Stimulated activated CD8-positive, alpha-beta memory T cell treated with anti-CD3 and anti-CD28 coated beads, Interleukin-2, amount 100 ng/mL, for 48 hours (primary cell): Measurements from ENCODE around the gene MROH9.

Experiments used
- DNase-seq, 2 donors: peaks; one replicate each; pipeline ENCODE4 v3.0.0-alpha.2; 2020; ENCODE audit warnings: low read depth in 2 of 2

MROH9 gene

DNA sequence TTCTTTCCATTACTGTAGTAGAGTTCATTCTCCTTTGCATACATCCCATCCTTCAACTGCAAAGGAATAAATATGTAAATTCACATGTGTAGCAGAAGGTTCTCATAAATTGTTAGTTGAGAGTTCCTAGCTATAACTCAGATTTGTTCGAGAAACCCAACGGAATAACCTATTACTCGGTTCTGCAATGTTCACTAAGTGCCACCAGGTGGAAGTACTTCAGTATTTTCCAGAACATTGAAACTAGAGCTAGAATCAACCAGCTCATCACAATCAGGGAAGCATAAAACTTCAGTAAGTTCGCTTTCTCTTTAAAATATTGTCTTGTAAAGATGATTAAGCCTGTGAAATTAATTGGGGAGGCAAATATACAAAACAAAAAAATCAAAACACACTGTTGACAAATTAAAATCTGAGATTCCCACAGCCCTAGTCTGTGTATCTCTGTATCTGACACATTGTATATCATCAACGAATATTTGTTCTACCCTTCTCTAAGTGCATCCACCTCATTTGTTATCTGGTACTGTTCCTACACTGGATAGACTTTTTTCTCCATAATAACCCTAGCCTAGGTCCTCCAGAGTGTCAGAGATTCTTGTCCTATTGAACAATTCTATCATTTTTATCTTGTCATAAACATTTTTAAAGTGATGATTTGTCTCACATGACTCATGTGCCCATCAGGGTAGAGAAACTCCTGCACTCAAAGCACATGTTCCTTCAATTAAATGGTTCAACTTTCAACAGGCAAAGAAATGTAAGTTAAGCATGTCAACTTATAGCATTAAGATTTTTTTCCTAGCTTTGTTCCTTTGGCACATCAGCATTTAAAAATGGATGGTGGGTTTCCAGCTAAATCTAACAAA is 31.9 kb downstream of the MROH9 start:
- no peak for DNase-seq

DNA sequence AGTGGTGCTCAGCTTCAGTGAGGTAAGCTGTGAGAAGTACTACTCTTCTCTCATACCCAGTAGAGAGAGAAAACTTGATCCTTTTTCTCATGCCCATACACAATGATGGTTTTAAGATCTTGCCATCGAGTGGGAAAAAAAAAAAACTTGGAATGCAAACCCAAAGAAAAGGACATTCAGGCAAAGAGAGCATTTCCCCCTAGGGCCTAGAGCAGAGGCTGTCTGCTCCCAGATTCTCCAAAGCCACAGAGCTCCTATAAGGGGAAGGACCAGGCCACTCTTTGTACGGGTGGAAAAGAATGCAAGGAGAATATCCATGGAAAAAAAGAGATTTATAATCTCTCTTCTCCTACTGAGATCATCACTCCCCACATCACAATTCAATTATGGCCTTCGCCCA is 34.9 kb downstream of the MROH9 start:
- no peak for DNase-seq

DNA sequence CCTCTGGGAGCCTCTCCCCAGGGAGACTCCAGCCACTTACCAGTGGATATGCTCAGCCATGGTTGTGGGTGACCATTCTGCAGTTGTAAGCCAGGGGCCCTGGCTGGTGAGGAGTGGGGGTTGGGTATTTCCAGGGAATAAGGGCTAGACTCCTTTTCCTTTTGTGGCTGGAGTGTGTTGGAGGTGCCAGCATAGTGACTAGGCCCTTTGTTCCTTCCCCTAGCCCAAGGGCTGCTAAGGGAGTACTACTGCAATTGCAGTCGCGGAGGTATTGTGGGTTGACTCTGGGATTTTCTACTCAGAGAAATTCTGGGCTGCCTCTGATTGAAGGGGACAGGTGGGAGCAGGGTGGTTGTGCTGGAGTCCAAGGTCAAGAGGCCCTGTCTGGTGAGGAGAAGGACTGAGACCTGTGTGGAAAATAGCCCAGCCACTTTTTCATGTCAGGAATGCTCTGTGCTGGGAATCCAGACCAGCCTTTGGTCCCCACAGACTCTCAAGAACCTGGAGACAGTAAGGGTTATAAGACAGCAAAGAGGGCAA is 43.1 kb downstream of the MROH9 start:
- no peak for DNase-seq

DNA sequence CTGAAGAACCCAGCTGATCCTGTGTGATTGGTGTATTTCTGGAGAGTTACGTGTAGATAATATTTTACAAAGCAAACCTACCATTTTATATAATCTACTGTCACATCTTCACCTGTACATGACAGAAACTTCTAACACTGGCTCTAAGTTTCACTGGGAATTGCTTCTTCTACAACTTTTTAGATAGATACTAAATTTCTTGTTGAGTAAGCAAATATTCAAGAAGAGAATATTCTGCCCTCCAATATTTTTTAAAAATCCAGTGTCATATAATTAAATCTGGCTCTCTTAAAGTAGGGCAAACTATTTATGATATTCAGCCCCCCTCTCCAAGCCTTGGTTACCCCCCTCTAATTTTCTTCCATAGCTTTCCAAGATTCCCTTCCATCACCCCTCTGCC is 50.1 kb downstream of the MROH9 start:
- no peak for DNase-seq

DNA sequence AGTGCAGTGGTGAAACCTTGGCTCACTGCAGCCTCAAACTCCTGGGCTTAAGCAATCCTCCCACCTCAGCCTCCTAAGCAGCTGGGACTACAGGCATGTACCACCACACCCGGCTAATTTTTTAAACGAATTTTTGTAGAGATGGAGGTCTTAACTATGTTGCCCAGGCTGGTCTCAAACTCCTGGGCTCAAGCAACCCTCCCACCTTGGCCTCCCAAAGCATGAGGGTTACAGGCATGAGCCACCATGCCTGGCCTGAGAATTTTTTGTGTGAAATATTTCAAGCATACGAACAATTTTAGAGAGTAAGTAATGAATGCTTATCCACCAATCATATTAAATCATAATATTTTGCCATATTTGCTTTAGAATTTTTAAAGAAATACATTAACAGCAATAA is 51.6 kb downstream of the MROH9 start:
- no peak for DNase-seq

DNA sequence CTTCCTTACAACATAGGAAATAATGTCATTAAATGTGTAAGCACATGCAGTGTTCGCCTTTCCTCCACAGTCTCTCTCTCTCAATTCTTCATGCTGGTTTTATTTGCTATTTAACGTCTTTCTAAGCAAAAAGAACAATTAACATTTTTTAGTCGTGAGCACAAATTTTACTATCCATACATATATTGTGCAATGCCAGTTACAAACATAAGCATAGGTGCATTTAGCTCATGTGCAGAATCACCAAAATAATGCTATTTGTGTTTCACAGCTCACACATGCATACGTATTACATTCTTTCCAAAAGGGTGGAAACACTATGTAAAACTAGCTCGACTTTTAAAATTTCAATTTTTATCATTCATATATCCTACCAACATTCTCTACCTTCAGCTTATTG is 52.1 kb downstream of the MROH9 start:
- DNase-seq: no peak

DNA sequence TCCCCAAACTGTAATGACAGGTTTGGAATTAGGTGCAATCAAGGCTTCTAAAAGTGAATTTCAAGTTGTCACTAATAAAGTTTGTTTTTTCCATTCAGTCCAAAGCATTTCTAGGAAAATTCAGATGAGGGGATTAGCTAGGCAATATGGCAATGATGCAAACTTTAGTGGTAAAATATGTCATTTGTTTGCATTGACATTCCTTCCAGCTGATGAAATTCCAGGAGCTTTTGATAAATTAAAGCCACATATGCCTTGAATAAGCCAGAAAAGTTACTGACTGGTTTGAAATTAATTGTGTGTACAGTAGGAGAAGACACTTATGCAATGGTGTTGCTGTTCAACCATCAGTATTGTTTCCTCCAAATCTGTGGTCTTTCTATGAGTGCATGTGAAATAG is 57.8 kb downstream of the MROH9 start:
- no peak for DNase-seq

DNA sequence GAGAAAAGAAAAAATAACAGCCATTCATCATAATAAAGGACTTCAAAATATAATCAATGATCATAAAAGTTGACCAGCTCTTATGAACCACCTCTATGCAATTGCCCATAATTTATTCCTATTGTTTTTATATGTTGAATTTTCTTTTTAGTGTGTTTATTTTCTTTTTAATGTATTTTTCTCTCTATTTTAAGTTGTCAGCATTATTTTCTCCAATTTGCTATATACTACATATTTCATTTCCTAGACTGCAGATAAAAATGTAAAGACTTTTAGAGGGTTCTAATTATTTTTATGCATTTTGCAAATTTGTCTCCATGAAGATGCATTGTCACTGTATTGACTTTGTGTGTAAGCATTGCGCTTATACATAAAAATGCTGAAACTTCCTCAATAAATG is 58.4 kb downstream of the MROH9 start:
- no peak for DNase-seq

DNA sequence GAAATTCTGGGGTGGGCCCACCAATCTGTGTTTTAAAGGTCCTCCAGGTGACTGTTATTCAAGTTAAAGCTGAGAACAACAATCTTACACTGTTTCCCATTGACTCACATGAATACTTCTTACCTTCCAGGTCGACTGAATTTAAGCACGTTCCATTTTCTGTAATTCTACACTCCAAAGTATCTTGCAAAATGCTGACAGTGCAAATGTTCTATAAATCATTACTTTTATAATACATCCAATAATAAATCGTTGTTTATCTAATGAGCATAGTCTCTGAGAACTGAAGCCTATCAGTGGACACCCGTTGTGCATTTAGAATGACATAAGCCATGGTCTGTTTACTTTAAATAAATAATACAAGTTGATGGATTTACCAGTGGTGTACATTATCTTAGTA is 79.5 kb downstream of the MROH9 start:
- DNase-seq: no peak

DNA sequence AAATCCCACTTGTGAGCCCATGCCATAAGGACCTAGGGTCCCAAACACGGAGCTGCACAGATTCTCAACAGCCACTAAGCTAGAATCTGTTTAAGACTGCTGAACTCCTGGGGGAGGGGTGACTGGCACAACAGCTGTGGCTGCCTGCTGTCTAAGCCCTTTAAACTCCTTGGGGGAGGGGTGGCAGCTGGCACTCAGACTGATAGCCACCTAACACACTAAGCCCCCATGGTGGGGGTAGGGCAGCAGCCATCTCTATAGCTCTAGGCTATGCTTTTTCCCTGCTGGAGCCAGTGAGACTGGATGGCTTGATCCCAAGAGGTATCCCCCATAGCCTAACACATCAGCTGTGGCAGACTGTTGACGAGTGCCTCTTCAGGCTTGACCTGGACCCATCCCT is 82.1 kb downstream of the MROH9 start:
- no peak for DNase-seq

DNA sequence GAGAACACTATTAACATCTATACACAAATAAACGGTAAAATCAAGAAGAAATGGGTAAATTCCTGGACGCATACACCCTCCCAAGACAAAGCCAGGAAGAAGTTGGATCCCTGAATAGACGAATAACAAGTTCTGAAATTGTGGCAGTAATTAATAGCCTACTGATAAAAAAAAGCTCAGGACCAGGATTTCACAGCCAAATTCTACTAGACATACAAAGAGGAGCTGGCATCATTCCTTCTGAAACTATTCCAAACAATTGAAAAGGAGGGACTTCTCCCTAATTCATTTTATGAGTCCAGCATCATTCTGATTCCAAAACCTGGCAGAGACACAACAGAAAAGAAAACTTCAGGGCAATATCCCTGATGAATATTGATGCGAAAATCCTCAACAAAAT is 84.6 kb downstream of the MROH9 start:
- no peak for DNase-seq

DNA sequence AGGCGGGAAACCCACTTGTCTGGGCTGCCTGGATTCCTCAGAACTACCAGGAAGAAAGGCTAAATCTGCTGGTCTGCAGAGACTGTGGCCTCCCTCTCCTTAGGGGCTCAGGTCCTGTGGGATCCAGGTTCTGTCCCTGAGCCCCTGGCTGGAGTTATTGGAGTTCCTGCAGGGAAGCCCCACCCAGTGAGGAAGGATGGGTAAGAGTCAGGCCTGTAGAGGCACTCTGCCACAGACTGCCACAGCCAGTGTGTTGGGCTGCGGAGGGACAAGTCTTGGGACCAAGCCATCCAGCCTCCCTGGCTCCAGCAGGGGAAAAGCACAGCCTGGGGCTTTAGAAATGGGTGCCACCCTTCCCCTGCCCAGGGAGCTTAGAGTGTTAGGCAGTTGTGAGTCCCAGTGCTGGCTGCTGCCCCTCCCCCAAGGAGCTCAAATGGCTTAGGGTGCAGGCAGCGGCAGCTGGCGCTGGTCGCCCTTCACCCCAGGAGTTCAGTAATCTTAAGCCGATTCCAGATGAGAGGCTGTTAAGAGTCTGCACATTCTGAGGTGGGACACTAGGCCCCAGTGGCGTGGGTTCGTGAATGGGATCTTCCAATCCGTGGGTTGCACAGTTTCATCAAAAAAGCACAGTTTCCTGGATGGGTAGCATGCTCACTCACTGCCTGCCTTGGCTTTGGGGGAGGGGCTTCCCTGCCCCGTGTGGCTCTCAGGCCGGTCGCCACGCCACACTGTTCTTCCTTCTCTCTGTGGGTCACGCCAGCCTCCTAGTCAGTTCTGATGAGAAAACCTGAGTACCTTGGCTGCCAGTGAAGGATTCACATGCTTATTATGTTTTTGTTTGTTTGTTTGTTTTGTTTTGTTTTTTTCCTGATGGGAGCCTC is 97.7 kb downstream of the MROH9 start:
- no peak for DNase-seq

DNA sequence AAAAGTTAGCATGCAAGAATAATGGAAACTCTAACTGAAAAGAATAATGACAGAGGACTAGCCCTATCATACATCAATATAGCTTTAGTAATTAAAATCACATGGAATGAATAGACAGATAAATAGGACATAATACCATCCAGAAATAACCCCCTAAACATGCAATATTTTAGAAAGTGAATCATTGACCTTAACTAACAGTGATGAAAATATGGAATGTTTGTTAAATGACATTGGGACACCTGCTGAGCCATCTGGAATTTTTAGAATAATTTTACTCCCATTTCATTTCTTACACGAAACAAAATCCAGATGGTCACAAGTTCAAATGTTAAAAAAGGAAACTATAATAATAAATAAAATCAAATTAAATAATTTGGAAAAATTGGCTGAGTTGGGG is 102.3 kb downstream of the MROH9 start:
- DNase-seq: no peak

DNA sequence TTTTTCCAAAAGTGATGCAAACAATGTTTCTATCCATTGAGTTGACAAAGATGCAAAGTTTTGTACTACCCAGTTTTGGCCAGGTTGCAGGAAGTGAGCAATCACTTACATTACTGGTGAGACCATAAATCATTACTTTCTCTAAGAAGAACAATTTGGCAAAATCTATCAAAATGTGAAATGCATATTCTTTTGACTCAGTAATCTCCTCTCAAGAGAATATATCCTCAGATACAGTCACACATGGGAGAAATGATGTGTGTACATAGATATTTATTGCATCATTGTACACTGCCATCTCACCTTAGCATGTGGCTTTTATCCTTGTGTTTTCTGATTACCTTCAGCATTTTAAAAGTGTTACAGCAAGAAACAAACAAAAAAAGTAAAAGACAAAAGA is 103.0 kb downstream of the MROH9 start:
- DNase-seq: no peak

DNA sequence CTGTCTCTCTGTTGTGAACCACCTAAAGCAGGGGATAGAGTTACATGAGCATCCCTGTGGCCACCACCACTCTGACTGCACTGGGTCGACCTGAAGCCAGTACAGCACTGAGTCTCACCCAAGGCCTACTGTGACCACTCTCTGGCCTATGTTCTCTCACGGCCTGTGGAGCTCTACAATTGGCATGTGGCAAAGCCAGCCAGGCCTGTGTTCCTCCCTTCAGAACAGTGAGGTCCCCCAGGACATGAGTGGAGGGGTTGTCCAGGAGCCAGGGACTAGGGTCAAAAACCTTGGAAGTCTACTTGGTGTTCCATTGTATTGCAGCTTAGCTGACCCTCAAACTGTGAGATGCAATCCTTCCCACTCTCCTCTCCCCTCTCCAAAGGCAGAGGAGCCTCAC is 112.7 kb downstream of the MROH9 start:
- DNase-seq: no peak

DNA sequence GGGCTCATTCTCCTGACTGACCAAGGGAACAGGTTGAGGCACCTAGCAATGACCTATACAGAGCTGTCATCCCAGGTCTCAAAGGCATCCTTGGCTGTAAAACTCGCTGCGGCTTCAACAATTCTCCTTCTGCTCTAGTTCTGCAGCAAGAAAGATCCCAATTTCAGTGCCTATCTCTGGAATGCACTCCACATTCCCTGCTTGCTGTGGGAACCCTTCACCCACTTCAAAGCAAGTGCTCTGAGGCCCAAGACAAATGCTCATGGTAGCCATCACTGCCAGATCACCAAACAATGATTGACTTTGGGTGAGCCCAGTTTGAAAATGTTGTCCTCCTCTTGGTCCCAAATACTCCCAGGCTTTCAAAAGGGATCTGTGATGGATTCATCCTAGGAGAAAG is 117.6 kb downstream of the MROH9 start:
- no peak for DNase-seq

DNA sequence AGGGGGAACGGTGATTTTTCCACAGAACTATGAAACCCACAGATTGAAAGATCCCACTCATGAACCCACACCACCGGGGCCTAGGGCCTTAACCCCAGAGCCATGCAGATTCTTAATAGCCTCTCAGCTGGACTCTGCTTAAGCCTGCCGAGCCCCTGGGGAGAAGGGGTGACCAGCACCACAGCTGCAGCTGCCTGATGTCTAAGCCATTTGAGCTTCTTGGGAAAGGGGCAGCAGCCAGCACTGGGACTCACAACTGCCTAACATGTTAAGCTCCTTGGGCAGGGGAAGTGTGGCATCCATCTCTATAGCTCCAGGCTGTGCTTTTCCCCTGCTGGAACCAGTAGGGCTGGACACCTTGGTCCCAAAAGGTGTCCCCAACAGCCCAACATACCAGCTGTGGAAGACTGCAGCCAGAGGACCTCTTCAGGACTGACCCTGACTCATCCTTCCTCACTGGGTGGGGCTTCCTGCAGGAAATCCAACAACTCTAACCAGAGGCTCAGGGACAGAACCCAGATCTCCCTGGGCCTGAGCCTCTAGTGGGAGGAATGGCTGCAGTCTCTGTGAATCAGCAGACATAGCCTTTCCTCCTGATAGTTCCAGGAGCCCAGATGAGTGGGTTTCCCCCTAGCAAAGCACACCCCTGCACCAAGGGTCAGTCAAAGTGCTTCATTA is 120.8 kb downstream of the MROH9 start:
- DNase-seq: no peak

DNA sequence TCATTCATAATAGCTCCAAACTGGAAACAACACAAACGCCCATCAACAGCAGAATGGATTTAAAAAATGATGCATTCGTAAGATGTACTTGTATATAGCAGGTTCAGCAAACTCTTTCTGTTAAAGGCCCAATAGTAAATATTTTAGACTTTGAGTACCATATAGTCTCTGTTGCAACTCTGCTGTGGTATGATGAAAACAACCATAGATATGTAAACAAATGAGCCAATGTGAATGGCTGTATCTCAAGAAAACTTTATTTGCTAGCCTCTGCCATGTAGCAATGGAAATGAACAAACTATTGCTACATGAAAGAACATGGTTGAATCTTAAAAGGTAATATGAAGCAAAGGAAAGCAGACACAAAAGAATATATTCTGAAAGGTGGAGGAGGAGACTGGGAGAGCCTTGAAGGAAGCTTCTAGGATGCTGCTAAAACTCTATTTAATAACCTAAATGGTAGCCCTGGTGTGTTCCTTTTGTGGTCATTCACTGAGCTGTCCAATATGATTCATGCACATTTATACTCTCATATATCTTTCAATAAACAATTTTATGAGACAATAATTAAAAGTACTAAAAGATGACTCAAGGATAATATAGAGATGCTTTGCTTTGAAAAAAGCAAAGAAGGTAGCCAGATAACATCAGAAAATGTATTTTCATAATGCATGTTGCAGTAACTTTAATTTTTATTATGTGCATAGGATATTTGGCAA is 126.2 kb downstream of the MROH9 start:
- no peak for DNase-seq

DNA sequence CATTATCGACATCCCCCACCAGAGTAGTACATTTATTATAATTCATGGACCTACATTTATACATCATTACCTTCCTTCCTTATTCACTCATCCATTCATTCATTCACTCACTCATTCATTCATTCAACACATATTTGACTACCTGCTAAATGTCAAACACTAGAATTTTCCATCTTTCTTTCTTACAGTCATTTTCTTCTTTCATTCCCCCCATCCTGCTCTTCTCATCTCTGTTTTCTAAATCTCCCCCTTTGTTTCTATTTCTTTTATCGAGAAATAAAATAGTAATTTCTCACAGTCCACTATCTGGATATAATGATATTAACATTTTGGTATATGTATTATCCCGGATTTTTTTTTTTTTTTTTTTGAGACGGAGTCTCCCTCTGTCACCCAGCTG is 127.6 kb downstream of the MROH9 start:
- no peak for DNase-seq

DNA sequence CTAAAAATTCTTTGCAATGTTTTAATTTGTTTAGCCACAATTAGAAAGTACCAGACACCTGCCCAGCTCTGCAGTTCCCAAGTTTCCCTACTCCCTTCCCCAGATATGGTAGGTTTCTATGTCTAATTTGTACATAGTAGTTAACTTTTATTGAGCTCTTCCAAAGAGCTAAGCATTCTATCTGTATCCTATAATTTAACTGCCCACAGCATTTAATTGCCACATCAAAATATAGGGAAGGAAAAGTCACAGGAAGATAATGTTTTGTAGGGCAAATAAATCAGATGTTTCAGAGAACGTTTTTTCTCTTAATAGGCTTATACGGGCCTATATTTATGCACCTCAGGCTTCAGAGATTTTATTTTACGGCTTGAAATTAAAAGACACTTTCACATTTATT is 139.7 kb downstream of the MROH9 start:
- DNase-seq: no peak

DNA sequence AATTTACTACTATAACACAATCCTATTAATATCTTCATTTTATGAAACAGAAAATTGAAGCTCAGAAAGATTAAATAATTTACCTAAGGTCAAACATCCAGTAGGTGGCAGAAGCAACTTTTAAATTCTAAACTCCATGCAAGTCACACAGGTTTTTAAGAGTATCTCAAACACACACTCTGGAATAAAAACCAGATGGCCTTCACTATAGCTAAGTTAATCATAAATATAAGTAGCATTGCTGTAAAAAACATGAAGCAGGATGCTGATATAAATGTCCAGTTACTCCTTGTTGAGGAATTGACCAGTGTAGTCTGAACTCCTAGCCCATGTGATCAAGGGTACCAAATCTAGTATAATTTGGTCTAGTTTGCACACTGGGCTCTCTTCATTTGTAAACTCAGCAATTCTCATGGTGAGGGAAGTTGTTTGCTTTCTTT is 146.0 kb downstream of the MROH9 start:
- DNase-seq: no peak
